Right ventricle myocardium inferior (tissue), 1 donor: ENCODE measurements around the gene ZNF660. TPM values are rescaled to one million over a fixed set of nuclear protein-coding genes. Genes with fewer than 3 reads are reported as not detected.
"Not testable (repeated sequence)": the region's sequence is repeated elsewhere in the genome, so short reads cannot be mapped to it uniquely, and the experiment has no call there.

Experiments used
- ATAC-seq: fragments of 200-7000 bp; cut with Tn5 transposase; one replicate; pipeline ENCODE4 v1.9.1; 2020; ENCODE audit warnings: mild to moderate bottlenecking, moderate library complexity
- DNase-seq: peaks from one replicate; pipeline ENCODE4 v3.0.0; 2021; ENCODE audit errors: missing footprints
- intact Hi-C: fragments of 100-400 bp; cut with DNase I; formaldehyde crosslinking; loops from one replicate; pipeline ENCODE4 v1.11.0; 2022
- long read RNA-seq: library from polyadenylated mRNA; unstranded; transcript quantifications from one replicate; pipeline ENCODE4 v2.0.0, GENCODE V29; 2021
- total RNA-seq: library from RNA; stranded (reverse); fragmentation: NEBNext Ultra II Directional; extraction: Animal tissue kit (Norgen Biotek cat#: 25700); gene quantifications from one replicate; pipeline ENCODE4 v1.2.1, GENCODE V29; 2021
- donor health status: DM: no; HTN: yes; CAD: no; lungs with severe emphysema.

ZNF660 gene
- 0.49 TPM for total RNA-seq
- long read RNA-seq = 0 reads

DNA sequence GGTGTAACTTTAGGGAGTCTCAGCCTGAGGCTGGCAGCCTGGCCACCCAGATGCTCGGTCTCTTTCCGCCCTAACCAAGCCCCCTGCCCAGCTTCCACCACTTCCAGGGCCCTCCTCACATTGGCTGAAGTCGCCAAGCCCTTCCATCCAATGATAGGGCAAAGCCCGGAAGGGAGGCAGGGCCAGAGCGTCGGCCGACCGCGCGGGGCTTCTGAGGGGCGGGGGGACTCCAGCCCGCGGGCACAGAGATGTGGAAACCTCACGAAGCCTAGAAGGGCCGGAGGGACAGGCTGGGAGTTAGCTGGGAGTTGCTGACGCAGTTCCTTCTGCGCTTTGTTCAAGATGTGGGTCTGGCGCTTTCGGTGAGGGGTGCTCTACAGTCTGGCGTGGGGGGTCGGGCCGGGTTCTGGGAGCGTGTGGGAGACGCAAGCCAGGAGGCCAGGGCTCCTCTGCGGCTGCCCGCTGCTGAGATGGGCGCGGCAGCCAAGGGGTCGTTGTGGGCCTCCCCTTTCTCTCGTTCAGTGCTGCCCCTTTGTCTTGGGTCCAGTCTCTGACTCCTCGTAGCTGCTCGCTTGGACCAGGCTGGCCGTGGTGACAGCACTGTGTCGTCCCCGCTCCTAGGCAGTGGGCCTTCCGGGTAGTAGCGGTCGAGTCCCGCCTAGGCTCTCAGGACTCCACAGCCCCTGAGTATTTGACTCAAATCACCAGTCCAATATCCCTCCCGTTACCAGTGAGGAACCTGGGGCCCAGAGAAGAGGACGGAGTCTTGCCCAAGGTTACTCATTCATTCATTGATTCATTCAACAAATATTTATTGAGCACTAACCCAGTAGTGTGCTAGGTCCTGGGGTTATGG, at the start of gene ZNF660:
Gene ZNF660 (plus strand): TSS at position 319 of the 856 bp plus-strand sequence. CDS start 9,230 bp downstream, outside the sequence.
- ATAC-seq (peak; percentile 97), DNase-seq (peak; percentile 70)
- intact Hi-C loops = no loop called here

DNA sequence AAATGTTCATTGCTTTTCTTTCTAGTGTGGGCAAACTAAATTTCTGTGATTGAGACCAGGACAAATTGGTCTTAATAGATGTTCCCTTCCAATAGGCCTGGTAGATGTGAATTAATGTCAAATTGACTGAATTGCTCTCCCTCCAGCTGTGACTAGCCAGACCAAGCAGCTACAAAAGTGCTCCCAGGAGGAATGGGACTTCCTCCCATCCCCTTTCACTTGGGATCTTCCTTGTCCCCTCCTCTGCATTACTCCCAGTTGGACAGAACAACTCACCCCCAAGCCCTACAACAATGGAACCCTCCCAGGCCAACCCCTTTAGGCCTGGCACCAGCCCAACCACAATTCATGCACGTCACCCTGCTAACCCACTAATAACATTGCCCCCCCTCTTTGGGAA, 49.4 kb upstream of the ZNF660 start:
- no peak for ATAC-seq
- DNase-seq = no peak
- intact Hi-C loops = no loop called here

DNA sequence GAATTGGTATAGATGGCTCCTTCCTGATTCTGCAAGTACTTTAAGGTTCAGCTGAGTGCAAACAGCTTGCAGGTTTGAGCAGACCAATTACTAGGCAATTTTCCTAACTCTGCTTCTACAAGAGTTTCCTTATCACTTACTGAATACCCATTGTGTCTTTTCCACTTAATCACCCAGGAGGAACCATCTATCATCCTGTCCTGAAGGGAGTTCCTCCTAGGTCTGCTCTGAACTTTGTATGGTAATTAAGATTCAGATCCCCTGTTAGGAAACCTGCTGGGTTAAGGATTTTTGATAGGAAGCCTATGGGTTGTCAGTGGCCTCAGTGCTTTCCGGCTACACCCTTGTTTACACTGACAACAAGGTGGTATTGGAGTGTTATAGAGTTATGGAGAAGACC, 40.0 kb upstream of the ZNF660 start:
- intact Hi-C loops, DNase-seq, ATAC-seq: not testable (repeated sequence)

DNA sequence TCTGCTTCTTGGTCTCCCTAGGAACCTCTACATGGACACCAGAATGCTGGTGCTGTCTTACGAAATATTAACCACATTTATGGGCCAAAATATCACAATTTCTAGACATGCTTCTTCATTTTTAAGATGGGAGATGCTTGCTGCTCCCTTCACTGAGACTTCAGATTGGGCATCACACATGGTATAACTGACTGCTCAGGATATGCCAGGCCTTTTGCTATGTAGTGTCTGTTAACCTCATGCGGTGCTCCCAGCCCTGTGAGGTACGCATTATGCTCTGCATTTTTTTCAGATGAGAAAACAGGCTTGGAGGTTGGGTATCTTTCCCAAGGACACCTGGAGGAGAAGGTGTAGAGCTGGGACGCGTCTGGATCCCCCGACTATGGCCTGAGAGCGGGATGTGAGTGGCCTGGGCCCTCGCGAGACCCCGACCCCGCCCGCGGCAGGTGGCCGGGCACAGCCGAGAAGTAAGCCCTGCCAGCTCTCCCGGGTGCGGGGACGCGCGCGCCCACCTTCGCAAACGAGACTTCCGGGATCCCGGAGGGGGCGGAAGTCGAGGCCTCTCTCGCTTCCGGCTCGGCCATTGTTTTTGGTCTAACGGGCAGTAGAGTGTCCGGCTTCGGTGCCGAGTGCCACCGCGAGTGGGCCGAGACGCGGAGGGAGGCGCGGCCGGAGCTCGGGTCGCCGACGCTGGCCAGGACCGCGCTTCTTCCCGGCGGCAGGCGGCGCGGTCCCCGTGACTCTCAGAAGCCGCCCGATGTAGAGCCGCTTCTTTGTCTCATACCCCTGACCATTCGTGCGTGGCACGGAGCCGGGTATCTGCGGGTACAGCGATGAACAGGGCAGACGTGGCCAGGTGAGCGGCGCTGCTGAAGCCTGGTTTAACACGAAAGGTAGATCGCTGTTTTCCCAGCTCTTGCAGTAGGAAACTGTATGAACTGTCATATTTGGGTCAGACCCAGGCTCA, 29.9 kb upstream of the ZNF660 start, which contains the start of gene ZKSCAN7:
Gene ZKSCAN7 (plus strand): TSS at position 568 of the 967 bp plus-strand sequence. CDS start 1,855 bp downstream, outside the sequence.
- ATAC-seq (peak; percentile 76), DNase-seq (peak; percentile 78)
- intact Hi-C loops = no loop called here

DNA sequence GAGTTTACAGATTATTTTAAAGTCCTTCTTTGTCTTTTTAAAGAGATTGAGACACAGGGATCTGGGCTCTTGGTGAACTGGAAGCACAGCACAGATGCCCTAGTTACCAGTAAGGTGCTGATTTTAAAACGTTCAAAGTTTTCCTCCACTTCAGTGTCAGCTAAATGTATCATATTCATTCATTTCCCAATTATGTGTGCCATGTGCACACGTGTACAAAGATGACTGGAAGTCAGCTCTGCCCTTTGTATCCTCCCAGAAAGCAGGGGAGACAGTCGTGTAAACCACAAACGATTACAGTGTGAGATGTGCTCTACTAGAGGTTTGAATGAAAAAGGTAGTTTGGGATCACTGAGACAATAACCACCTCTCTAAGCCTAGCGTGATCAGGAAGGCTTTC, 29.0 kb upstream of the ZNF660 start:
- intact Hi-C loops = no loop called here
- no peak for ATAC-seq
- no peak for DNase-seq

DNA sequence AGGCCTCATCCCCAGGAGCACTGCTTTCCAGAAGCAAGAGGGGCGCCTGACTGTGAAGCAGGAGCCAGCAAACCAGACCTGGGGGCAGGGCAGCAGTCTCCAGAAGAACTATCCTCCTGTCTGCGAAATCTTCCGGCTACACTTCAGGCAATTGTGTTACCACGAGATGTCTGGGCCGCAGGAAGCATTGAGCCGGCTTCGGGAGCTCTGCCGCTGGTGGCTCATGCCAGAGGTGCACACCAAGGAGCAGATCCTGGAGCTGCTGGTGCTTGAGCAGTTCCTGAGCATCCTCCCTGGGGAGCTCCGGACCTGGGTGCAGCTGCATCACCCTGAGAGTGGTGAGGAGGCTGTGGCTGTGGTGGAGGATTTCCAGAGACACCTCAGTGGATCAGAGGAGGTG, 27.7 kb upstream of the ZNF660 start:
- ATAC-seq = no peak
- intact Hi-C loops = no loop called here
- DNase-seq = no peak

DNA sequence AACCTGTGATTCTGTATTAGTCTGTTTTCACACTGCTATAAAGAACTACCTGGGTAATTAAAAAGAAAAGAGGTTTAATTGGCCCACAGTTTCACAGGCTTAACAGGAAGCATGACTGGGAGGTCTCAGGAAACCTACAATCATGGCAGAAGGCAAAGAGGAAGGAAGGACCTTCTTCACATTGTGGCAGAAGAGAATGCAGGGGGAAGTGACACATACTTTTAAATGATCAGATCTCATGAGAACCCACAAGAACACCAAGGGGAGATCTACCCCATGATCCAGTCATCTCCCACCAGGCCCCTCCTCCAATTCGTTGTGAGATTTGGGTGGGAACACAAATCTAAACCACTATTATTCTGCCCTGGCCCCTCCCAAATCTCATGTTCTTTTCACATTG, 23.7 kb upstream of the ZNF660 start:
- no peak for ATAC-seq
- intact Hi-C loops = no loop called here
- DNase-seq = no peak

DNA sequence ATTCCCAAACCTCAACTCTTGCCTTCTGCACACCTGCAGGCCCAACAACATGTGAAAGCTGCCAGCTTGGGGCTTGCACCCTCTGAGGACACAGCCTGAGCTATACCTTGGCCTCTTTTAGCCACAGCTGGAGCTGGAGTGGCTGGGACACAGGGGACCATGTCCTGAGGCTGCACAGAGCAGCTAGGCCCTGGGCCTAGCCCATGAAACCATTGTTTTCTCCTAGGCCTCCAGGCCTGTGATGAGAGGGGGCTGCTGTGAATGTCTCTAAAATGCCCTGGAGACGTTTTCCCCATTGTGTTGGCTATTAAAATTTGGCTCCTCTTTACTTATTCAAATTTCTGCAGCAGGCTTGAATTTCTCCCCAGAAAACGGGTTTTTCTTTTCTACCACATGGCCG, 22.6 kb upstream of the ZNF660 start:
- intact Hi-C loops = no loop called here
- no peak for DNase-seq
- ATAC-seq = no peak

DNA sequence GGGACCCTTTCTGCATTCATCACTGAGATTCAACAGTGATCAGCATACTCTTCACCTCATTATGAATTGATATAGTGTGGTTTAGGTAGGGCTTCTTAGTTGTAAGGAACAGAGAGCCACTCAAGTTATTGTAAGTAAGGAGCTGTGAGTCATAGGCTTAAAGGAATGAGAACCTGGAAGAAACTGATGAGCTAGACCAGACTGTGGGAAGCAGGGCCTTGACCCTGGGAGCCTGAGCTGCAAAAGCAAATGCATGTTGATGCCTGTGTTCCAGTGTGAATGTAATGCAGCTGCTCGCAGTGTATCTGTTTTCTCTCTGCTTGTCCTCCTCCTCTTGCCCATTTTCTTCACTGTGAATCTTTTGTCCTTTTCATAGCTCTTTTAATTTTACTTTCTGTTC, 16.2 kb upstream of the ZNF660 start:
- ATAC-seq (no peak), DNase-seq (no peak)
- intact Hi-C loops = no loop called here

DNA sequence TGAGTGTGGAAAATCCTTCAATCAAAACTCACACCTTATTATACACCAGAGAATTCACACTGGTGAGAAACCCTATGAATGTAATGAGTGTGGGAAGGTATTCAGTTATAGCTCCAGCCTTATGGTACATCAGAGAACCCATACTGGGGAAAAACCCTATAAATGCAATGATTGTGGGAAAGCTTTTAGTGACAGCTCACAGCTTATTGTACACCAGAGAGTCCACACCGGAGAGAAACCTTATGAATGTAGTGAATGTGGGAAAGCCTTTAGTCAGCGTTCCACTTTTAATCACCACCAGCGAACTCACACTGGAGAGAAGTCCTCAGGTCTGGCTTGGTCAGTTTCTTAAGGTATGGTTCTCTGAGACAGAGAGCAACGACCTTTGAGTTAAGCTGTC, 13.7 kb upstream of the ZNF660 start:
- DNase-seq = no peak
- intact Hi-C loops = no loop called here
- no peak for ATAC-seq

DNA sequence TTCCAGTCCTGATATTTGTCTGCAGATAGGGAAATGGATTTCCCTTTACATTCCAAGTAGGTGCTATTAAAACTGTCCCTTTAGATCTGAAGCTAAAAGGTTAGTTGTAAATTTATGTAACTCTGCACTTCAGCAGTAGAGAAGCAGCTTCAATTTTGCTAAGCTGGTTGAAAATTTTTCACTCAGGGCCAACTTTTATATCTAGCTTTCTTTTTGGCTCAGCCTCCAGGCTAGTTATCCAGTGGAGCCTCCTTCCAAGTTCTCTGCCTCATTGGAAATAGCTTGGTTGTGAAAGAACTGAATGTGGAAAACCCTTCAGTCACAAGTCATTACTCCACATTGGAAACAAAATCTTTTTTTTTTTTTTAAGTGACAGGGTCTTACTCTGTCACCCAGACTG, 8.2 kb upstream of the ZNF660 start:
- peak; percentile 51 for ATAC-seq

DNA sequence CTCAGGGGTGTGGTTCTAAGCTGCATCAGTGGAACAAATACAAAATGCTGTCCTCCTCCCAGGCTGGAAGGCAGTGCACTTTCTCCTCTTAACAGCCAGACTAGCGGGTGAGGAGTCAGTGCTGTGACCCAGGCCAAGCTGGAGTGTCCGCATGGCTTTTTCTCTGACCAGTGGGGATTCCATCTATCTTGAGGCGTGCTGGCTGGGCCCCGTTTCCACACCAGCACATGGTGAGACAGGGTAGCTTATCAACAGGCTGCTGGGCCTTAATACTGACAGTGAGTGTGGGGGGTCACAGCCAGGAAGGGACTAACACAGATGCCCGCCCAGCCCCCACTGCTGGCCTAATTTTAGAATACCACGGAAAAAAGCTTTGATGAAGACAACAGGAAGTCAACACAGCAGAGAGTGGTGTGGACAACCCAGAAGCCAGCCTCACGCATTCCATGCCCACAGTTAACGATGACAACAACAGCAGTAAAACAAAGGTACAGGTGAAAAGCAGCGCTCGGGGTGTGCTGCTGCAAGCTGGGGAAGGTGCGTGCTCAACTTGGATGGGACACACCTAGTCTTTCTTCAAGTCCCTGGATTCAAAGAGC, 7.3 kb upstream of the ZNF660 start:
- DNase-seq, intact Hi-C loops: not testable (repeated sequence)
- peak; percentile 7 for ATAC-seq

More for the DNA sequence above, 8.2 kb upstream of the ZNF660 start:
- intact Hi-C loops = no loop called here
- no peak for DNase-seq

DNA sequence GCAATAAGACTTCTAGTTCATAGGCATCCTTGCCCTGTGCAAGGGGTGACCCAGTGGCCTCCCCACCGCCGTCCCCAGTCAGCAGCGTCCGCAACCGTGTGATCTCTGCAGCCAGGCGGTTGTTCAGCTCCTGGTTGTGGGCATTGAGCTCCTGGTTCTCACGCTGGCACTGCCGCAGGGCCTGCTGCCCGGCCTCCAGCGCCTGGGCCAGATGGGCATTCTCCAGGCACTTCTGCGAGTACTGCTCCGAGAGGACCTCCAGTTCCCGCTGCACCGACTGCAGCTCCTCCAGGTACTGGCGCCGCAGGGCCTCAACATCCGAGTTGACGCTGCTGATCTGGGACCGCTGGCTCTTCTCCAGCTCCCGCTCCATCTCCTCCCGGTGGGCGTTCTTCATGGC, 6.4 kb upstream of the ZNF660 start:
- ATAC-seq, DNase-seq, intact Hi-C loops: not testable (repeated sequence)

DNA sequence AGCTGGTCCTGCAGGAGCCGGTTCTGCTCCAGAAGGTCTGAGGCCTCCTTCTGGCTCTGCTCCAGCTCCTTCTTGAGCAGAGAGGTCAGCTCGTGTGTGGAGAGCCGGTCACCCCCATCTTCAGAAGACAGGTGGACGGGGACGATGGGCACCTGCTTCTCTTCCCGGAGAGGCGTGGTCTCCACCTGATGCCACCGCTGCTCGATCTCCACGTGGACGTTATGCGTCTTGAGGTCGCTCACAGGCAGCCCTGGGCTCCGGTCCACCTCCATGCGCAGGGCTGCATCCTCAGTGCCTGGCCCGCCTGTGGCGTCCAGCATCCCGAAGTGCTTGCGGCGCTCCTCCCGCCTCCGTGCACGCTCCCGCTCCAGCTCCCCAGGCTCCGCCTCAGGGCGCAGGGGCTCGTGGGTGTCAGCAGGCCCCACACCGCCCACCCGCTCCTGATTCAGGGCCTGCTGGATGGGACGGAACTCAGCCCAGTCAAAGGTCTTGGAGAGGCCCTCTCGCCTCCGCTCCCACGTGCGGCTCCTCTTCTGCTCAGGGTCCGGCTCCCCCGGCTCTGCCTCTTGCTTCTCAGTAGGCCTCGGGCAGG, 5.7 kb upstream of the ZNF660 start:
- not testable (repeated sequence) for ATAC-seq, DNase-seq

DNA sequence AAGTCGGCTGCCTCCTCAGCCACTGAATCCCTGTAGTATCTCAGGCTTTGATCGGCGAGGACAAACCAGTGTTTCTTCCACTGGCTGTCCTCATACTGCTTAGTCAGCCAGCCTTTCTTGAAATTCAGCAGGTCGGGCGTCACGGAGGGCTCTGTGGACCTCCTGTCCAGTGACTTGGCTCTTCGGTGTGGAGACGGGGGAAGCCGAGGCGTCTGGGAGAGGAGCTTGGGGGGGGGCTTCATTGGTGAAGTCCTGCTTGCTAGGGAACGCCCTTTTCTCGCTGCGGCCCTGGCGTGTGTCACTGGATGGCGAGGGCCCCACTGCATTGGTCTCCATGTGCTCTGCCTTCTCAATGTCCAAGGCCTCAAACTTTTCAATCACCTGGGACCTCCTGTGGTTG, 5.0 kb upstream of the ZNF660 start:
- intact Hi-C loops, DNase-seq, ATAC-seq: not testable (repeated sequence)

More for the DNA sequence above, 5.7 kb upstream of the ZNF660 start:
- intact Hi-C loops = not testable (repeated sequence)

DNA sequence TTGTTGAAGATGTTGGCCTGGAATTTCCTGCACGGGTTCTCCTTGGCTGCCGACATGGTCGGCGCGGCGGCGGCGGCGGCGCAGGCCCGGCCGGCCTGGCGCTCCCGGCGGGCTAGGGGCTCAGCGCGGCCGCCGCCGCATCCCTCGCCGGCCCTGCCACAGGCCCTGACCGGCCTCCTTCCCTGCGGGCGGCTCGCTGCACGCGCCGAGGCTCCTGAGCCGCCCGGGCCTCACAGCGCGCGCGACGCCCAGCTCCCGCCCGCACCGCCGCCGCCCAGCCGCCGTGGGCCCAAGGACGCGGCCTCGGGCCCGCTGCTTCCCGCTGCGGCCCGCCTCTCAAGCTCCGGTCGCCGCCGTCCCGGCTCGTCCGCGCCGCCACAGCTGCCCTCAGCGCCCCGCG, 3.8 kb upstream of the ZNF660 start:
- DNase-seq, intact Hi-C loops: not testable (repeated sequence)

DNA sequence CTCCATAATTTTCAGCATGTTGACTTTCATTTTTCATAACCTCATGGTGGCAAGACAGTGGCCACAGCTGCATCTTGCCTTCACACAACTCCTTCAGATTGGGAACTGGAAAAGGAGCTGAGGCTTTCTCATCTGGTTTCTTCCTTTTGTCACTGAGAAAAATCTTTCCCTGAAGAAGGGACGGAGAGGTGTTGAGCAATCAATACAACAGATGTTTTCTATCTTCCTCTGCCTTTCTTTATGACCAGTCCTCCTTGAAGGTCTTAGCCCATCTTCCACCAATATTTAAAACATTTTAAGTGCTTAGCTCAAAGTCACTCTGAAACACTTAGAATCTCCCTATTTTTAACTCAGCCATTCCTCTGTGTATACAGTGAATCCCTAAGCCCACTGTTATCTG, 11.9 kb downstream of the ZNF660 start:
- ATAC-seq = no peak
- intact Hi-C loops = no loop called here

More for the DNA sequence above, 3.8 kb upstream of the ZNF660 start:
- ATAC-seq = not testable (repeated sequence)

DNA sequence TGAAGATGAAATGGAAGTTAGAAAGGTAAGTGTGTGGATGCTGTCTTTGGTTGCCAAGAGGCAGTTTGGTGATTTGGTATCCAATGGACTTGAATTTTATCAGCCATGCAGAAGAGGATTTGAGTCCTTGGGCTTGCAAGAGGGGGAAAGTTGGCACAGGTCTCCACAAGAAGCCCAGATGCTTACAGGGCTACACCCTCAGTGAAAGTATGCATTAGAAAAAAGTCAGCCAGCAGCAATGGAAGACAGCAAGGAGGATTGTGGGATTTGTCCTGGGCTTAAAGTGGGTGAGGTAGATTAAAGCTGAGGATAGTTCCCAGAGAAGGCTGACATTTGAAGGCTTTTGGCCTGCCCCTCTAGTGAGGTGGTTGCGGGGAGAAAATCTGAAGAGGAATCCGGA, 17.0 kb downstream of the ZNF660 start:
- no peak for DNase-seq
- ATAC-seq = no peak
- intact Hi-C loops = no loop called here

More for the DNA sequence above, 11.9 kb downstream of the ZNF660 start:
- DNase-seq = no peak
